Lower lobe of right lung (tissue), 2 donors: ENCODE results near the gene C16orf87. TPM values are rescaled to one million over a fixed set of nuclear protein-coding genes. Genes with fewer than 3 reads are reported as not detected.
A peak's percentile ranks its signal among the peaks of the same experiment; 100 is the strongest.

Experiments
- ATAC-seq, 2 donors: fragments of 200-7000 bp; cut with Tn5 transposase; one replicate each; pipeline ENCODE4 v1.9.1; 2020 to 2022; ENCODE audit warnings: mild to moderate bottlenecking in 2 of 2, moderate library complexity in 2 of 2
- DNase-seq: peaks from one replicate; pipeline ENCODE4 v3.0.0-alpha.2; 2020
- H3K27ac ChIP-seq: fragments of 200-600 bp; one replicate; pipeline ENCODE4 v1.8.0; 2022
- H3K27me3 ChIP-seq: fragments of 200-600 bp; one replicate; pipeline ENCODE4 v1.8.0; 2022; ENCODE audit warnings: low read depth
- H3K36me3 ChIP-seq: fragments of 200-600 bp; one replicate; pipeline ENCODE4 v1.8.0; 2022; ENCODE audit warnings: mild to moderate bottlenecking
- H3K4me1 ChIP-seq: fragments of 200-600 bp; one replicate; pipeline ENCODE4 v1.8.0; 2022
- H3K4me3 ChIP-seq: fragments of 200-600 bp; one replicate; pipeline ENCODE4 v1.8.0; 2022; ENCODE audit warnings: mild to moderate bottlenecking
- H3K9me3 ChIP-seq: fragments of 200-600 bp; one replicate; pipeline ENCODE4 v1.8.0; 2022
- CTCF ChIP-seq: fragments of 200-600 bp; IDR thresholded peaks from one replicate; pipeline ENCODE4 v1.8.0; 2022; ENCODE audit warnings: antibody characterized with exemption, mild to moderate bottlenecking
- intact Hi-C: fragments of 100-400 bp; cut with DNase I; formaldehyde crosslinking; loops from one replicate; pipeline ENCODE4 v1.11.0; 2022
- total RNA-seq: library from RNA; stranded (reverse); fragmentation: NEBNext Ultra II Directional; extraction: Animal tissue kit (Norgen Biotek cat#: 25700); gene quantifications from one replicate; pipeline ENCODE4 v1.2.1, GENCODE V29; 2021
- donor health status: DM: no; HTN: yes; CAD: no; lungs with severe emphysema.

C16orf87 gene
- total RNA-seq, 1 donor from 2014 or later, result 5.8 TPM

- H3K4me3 ChIP-seq, result no peak overlapping the region
- intact Hi-C loops, result no loop called here
- ATAC-seq (no peak), DNase-seq (no peak)
- no peak for TF ChIP-seq CTCF
- H3K36me3 ChIP-seq, result no peaks in the 10 kb centered on the region
- no peak overlapping the region for H3K27ac ChIP-seq
- no peaks in the 10 kb centered on the region for H3K9me3 ChIP-seq
- H3K4me1 ChIP-seq, result no peaks in the 10 kb centered on the region
- H3K27me3 ChIP-seq, result no peaks in the 10 kb centered on the region
These were observed 24.4 kb upstream of the C16orf87 start for GRCh38 chr16:46855389-46855788.

DNA sequence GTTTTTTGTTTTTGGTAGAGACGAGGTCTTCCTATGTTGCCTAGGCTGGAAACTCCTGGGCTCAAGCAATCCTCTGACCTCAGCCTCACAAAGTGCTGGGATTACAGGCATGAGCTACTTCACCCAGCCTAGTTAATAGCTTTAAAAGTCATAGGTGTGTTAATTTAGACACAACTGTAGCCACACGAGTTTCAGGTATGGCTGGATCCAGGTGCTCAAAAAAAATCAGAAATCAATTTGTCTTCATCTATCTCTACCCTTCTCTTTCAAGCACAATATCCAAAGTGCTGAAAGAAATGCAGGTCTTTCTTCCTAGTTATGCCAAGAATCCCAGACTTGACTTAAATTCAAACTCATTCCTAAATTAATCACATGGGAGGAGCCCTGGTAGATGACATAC is 23.9 kb upstream of the C16orf87 start:
- no peak for TF ChIP-seq CTCF
- DNase-seq, result no peak

DNA sequence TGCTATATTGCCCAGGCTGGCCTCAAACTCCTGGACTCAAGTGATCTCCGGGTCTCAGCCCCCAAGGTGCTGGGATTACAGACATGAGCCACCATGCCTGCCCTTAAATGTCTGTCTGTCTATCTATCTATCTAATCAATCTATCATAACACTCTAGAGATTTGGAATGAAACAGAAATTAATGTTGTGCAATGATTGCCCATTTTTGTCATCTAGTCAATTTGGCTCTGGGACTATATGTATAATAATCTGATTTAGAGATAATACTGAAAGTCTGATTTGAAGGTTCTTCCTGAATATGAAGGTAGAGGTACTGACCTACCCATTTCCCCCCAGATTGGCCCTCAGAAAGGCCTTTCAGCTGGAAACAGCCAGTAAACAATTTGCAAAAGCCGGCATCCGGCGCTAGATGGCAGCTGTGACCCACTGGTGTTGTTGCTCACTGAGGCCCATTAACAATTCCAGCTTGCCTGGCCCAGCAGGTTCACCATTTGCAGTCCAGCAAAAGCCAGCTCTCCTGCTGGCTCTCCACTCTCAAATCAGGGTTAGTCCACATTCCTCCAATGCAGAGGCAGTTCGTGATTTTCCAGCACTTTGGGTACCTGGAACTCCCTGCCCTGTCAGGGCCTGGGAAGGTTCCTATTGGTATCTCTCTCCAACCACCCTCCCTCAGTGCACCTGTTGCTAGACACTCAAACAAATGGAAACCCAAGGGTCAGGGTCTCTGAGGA is 22.9 kb upstream of the C16orf87 start:
- intact Hi-C loops, result loop anchor here (5.0 kb wide), 1 partner anchor 53 kb away; no protein-coding TSS in a partner anchor
- Histone ChIP-seq H3K36me3 (no peaks in the 10 kb centered on the region), H3K27me3 (no peaks in the 10 kb centered on the region), H3K4me1 (no peaks in the 10 kb centered on the region), H3K27ac (no peak overlapping the region), H3K4me3 (no peak overlapping the region), H3K9me3 (no peaks in the 10 kb centered on the region)
- peak; percentile 82 to 86 for ATAC-seq
- peak; percentile 82 for DNase-seq
- peak; percentile 85 for TF ChIP-seq CTCF

More for the DNA sequence above, 23.9 kb upstream of the C16orf87 start:
- no peak overlapping the region for H3K27ac ChIP-seq
- no peaks in the 10 kb centered on the region for H3K9me3 ChIP-seq
- H3K4me3 ChIP-seq, result no peak overlapping the region
- no peaks in the 10 kb centered on the region for H3K27me3 ChIP-seq
- H3K4me1 ChIP-seq, result no peaks in the 10 kb centered on the region
- H3K36me3 ChIP-seq, result no peaks in the 10 kb centered on the region
- ATAC-seq, result no peak
- intact Hi-C loops, result loop anchor here (5.0 kb wide), 1 partner anchor 52 kb away; no protein-coding TSS in a partner anchor

GRCh38 chr16:46852130-46852529 is 21.1 kb upstream of the C16orf87 start:
- Histone ChIP-seq H3K4me3 (no peak overlapping the region), H3K36me3 (no peaks in the 10 kb centered on the region), H3K27me3 (no peaks in the 10 kb centered on the region), H3K27ac (no peak overlapping the region), H3K9me3 (no peaks in the 10 kb centered on the region), H3K4me1 (no peaks in the 10 kb centered on the region)
- intact Hi-C loops, result loop anchor here (5.0 kb wide), 1 partner anchor 55 kb away; no protein-coding TSS in a partner anchor
- no peak for DNase-seq
- TF ChIP-seq CTCF, result no peak
- no peak for ATAC-seq

DNA sequence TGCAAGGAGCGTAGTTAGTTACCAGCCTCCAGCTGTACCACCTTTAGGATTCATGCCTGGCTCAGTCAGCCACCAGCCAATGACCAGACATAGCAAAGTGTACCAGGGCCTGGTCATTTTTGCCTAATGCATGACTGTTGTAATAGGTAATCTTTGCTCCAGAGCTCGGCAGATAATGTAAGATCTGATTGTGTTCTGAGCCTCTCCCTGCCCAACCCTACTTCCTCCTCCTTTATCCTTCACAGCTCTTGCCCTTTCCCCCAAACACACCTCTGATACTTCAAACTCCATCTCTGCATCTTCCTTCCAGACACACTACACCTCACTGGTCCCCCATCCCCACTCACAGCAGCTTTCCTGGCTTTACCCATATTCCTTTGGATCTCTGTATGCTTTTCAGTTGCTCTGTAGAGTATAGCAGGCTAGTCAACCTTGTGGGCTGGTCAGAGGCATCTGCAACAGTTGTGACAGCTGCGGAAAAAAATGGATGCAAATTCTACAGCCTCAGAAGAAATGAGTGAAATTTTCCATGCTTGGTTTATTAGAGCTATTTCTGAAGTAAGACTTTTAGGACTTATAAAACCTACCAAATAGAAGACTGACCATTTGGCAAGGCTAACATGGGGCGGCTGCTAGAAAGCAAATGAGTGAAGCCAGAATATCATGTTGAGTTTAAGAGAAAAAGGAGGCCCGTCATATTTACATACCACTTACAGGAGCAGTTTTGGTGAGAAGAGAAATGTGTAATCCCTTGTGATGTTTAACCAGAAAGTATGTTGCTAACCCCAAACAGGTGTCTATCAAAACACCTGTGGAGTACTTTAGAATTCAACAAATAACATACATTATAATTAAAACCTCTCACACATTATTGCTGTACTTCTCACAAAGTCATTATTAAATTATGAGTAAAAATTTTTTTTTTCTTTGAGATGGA is 19.9 kb upstream of the C16orf87 start:
- ATAC-seq, result no peak
- peaks cover 6% of the 10 kb centered on the region for H3K27me3 ChIP-seq
- H3K36me3 ChIP-seq, result no peaks in the 10 kb centered on the region
- DNase-seq, result no peak
- H3K4me1 ChIP-seq, result no peaks in the 10 kb centered on the region
- H3K27ac ChIP-seq, result no peak overlapping the region
- no peaks in the 10 kb centered on the region for H3K9me3 ChIP-seq
- no peak overlapping the region for H3K4me3 ChIP-seq
- no peak for TF ChIP-seq CTCF
- intact Hi-C loops, result loop anchor here (5.0 kb wide), 1 partner anchor 56 kb away; no protein-coding TSS in a partner anchor
